AG04450 (cell line): ENCODE data around the gene COPZ1. TPM values are rescaled to one million over a fixed set of nuclear protein-coding genes. Genes with fewer than 3 reads are reported as not detected.
"Not testable (repeated sequence)": the region's sequence is repeated elsewhere in the genome, so short reads cannot be mapped to it uniquely, and the experiment has no call there.

ENCODE experiments used
- CTCF ChIA-PET: fragments of 300-600, 350-600 bp; formaldehyde crosslinking; extraction: SDS; loops from one replicate; lab custom pipeline; 2022; ENCODE audit warnings: antibody characterized with exemption, inconsistent platforms; lab: Charles Lee
- POLR2A ChIA-PET: fragments of 350-600 bp; formaldehyde crosslinking; extraction: SDS; loops from one replicate; lab custom pipeline; 2021; ENCODE audit warnings: antibody characterized with exemption, inconsistent platforms; lab: Yijun Ruan, JAX
- DNase-seq: peaks from one replicate; pipeline ENCODE4 v3.0.0-alpha.2; 2011; ENCODE audit warnings: low read depth, low spot score
- H3K27ac ChIP-seq: one replicate; pipeline ENCODE4 v1.5.1; 2012; ENCODE audit warnings: low read depth, low read length, control low read depth
- H3K27me3 ChIP-seq: one replicate; pipeline ENCODE4 v1.6.0; 2012; ENCODE audit warnings: low read length; ENCODE audit not compliant: control insufficient read depth, insufficient read depth
- H3K4me3 ChIP-seq: 2 replicates; pipeline ENCODE4 v1.5.1; 2011; ENCODE audit warnings: mild to moderate bottlenecking, low read depth, low read length, control low read depth
- H3K9me3 ChIP-seq: 2 replicates; pipeline ENCODE4 v1.5.1; 2012; ENCODE audit warnings: low read length; ENCODE audit not compliant: control insufficient read depth, insufficient read depth
- CTCF ChIP-seq: IDR thresholded peaks from 2 replicates; pipeline ENCODE4 v1.5.1; 2011; ENCODE audit warnings: low read depth, low read length, control low read depth, inconsistent platforms
- polyA plus RNA-seq: library from polyadenylated mRNA; depleted of rRNA; stranded (reverse); fragments of >200 nt; gene quantifications from 2 replicates; pipeline ENCODE4 v1.2.3, GENCODE V29; 2011

Gene COPZ1
- polyA plus RNA-seq, 1 experiment = 404 TPM

- Histone ChIP-seq H3K27ac (peak within 1 kb of the TSS; percentile 87), H3K4me3 (peak within 1 kb of the TSS; percentile 93), H3K9me3 (no peaks in the 10 kb centered on the region), H3K27me3 (no peaks in the 10 kb centered on the region)
- TF ChIP-seq CTCF = no peak
- POLR2A ChIA-PET = interaction anchor here (0.6 to 2.6 kb wide), 29 partner anchors 9 to 138 kb away, joined by 3 to 36 read pairs (median 5); partner anchors contain the start of genes COPZ1 and NFE2
- peak; percentile 100 for DNase-seq
- CTCF ChIA-PET = interaction anchor here (0.6 to 3.2 kb wide), 11 partner anchors 14 to 100 kb away, joined by 3 to 22 read pairs (median 5); partner anchors contain the start of gene COPZ1
These were observed 45.1 kb upstream of the COPZ1 start, which contains the start of gene CBX5 for GRCh38 chr12:54279632-54280467. Gene CBX5, minus strand, starts transcription at chr12:54280122. Its CDS starts 22,472 bp downstream, at chr12:54257650.

DNA sequence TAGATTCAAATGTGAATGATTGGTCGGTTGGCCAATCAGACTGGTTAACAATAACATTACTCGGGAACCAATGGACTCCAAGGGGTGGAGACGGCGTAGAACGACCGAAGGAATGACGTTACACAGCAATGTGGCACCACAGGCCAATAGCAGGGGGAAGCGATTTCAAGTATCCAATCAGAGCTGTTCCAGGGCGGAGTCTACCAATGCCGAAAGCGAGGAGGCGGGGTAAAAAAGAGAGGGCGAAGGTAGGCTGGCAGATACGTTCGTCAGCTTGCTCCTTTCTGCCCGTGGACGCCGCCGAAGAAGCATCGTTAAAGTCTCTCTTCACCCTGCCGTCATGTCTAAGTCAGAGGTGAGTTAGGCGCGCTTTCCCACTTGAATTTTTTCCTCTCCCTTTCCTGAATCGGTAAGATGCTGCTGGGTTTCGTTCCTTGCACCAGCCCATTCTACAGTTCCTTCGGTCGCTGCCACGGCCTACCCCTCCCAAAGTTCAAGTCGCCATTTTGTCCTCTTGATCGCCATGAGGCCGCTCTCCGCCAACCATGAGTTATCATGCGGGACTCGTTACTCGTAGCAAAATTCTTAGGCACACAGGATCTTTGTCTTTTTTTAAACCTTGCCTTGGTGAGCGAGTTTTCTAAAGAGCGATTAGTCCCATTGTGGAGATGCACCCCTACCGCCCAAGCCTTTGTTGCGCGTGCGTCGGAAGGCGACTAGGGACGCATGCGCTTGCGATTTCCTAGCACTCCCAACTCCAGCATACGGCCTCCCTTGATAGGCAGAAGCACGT, 44.3 kb upstream of the COPZ1 start, which contains the start of gene HNRNPA1:
Gene HNRNPA1 (plus strand): TSS at position 259 of the 793 bp plus-strand sequence. CDS start 82 bp downstream, at position 341.
- ChIA-PET POLR2A (interaction anchor here (0.6 to 2.6 kb wide), 30 partner anchors 8 to 136 kb away, joined by 3 to 36 read pairs (median 5); partner anchors contain the start of genes COPZ1 and NFE2), CTCF (interaction anchor here (0.7 to 3.2 kb wide), 11 partner anchors 13 to 99 kb away, joined by 3 to 22 read pairs (median 5); partner anchors contain the start of gene COPZ1)
- H3K9me3 ChIP-seq = no peaks in the 10 kb centered on the region
- no peaks in the 10 kb centered on the region for H3K27me3 ChIP-seq
- DNase-seq = peak; percentile 100
- peak within 1 kb of the TSS; percentile 87 for H3K27ac ChIP-seq
- H3K4me3 ChIP-seq = peak within 1 kb of the TSS; percentile 93
- no peak for TF ChIP-seq CTCF

DNA sequence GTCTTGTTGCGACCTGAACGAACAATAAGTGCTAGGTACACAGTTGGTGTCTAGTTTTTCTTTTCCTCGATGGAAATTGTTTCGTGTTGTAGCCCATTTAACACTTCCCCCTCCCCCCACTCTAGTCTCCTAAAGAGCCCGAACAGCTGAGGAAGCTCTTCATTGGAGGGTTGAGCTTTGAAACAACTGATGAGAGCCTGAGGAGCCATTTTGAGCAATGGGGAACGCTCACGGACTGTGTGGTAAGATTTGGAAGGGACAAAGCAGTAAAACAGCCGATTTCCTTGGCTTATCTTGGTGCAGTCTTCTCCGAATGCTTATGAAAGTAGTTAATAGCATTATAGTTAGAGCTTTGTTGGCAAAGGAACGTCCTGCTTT, 43.7 kb upstream of the COPZ1 start:
- Histone ChIP-seq H3K4me3 (peak overlapping the region; percentile 93), H3K27ac (peak overlapping the region; percentile 87)
- POLR2A ChIA-PET = interaction anchor here (1.1 to 2.3 kb wide), 4 partner anchors 15 to 89 kb away, joined by 3 to 9 read pairs (median 4); partner anchors contain the start of gene NFE2
- H3K9me3 ChIP-seq, H3K27me3 ChIP-seq, DNase-seq: not testable (repeated sequence)
- CTCF ChIA-PET = interaction anchor here (0.7 to 3.2 kb wide), 7 partner anchors 30 to 98 kb away, joined by 4 to 22 read pairs (median 5); partner anchors contain the start of gene COPZ1

GRCh38 chr12:54281694-54282093, 43.2 kb upstream of the COPZ1 start:
- peak overlapping the region; percentile 93 for H3K4me3 ChIP-seq
- ChIA-PET POLR2A (interaction anchor here (1.1 to 1.4 kb wide), 3 partner anchors 15 to 29 kb away, joined by 3 to 5 read pairs (median 4); partner anchors contain the start of gene NFE2), CTCF (interaction anchor here (0.7 to 3.2 kb wide), 7 partner anchors 30 to 98 kb away, joined by 4 to 22 read pairs (median 5); partner anchors contain the start of gene COPZ1)
- H3K9me3 ChIP-seq, H3K27me3 ChIP-seq, H3K27ac ChIP-seq, DNase-seq: not testable (repeated sequence)

DNA sequence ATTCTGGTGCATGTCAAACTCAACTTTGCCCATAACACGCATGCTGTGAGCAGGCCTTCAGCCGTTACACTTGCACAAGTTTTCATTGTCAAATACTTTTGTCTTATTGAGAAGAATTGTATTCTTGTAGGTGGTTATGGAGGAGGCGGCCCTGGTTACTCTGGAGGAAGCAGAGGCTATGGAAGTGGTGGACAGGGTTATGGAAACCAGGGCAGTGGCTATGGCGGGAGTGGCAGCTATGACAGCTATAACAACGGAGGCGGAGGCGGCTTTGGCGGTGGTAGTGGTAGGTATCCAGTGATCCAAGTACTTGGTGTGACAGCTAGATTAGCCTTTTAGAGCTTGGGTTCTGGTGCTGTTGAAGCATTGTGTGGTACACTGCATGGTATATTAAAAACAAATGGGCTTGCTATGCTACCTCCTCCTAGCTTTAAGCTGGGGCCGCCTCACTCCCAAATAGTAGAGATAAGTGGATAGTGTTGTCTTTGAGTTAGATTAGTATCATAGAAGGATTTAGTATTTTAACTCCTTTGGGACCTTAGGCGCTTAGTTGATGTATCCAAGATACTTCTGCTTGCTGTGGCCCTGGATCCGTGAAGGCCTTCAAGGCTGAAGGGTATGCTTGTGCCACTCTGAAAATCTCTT, 41.9 kb upstream of the COPZ1 start:
- no peak overlapping the region for H3K27ac ChIP-seq

GRCh38 chr12:54284070-54284780, 40.7 kb upstream of the COPZ1 start:
- H3K4me3 ChIP-seq = peak overlapping the region; percentile 93

More for the DNA sequence above, 41.9 kb upstream of the COPZ1 start:
- ChIA-PET CTCF (interaction anchor here (1.1 to 1.6 kb wide), 3 partner anchors 42 to 96 kb away, joined by 3 to 8 read pairs (median 3); partner anchors contain the start of gene COPZ1), POLR2A (interaction anchor here (1.2 kb wide), 1 partner anchor 44 kb away, joined by 12 read pairs; no protein-coding TSS in a partner anchor)
- Histone ChIP-seq H3K9me3 (no peaks in the 10 kb centered on the region), H3K4me3 (peak overlapping the region; percentile 93), H3K27me3 (no peaks in the 10 kb centered on the region)
- no peak for DNase-seq
- no peak for TF ChIP-seq CTCF

More at GRCh38 chr12:54284070-54284780, 40.7 kb upstream of the COPZ1 start:
- POLR2A ChIA-PET = interaction anchor here (1.0 kb wide), 1 partner anchor 75 kb away, joined by 4 read pairs; no protein-coding TSS in a partner anchor
- H3K27me3 ChIP-seq, DNase-seq, H3K27ac ChIP-seq, H3K9me3 ChIP-seq: not testable (repeated sequence)
- CTCF ChIA-PET = interaction anchor here (0.8 to 4.1 kb wide), 7 partner anchors 33 to 95 kb away, joined by 3 to 37 read pairs (median 3); partner anchors contain the start of gene COPZ1
